Thyroid gland (tissue), 4 donors: ENCODE measurements around the gene RUVBL1.

Experiments
- CTCF ChIP-seq, 6 experiments: fragments of 200-600 bp in 3 of 6; fragments of 450-650 bp in 3 of 6; sonication (generic) in 3 of 6; IDR thresholded peaks; one replicate each; pipeline ENCODE4 v1.5.1; 2016 to 2019; ENCODE audit warnings: antibody characterized with exemption in 6 of 6, mild to moderate bottlenecking in 2 of 6, inconsistent platforms in 1 of 6, moderate library complexity in 1 of 6
- POLR2A ChIP-seq, 2 donors: fragments of 450-650 bp; IDR thresholded peaks; one replicate each; pipeline ENCODE4 v1.6.1; 2017; ENCODE audit warnings: antibody characterized with exemption in 2 of 2, mild to moderate bottlenecking in 2 of 2, moderate library complexity in 1 of 2

GRCh38 chr3:128051459-128051836 lies 72.2 kb downstream of the RUVBL1 start:
- TF ChIP-seq CTCF (IDR thresholded peaks at IDR 0.05) (no peak), POLR2A (IDR thresholded peaks at IDR 0.05) (no peak)
